WTC11 (cell line): ENCODE data around the gene CDPF1.

Source experiments
- CTCF ChIP-seq: fragments of 200-600 bp; IDR thresholded peaks from 2 replicates; pipeline ENCODE4 v1.8.0; 2022; ENCODE audit warnings: antibody characterized with exemption
- E2F5 ChIP-seq: sonication (generic); formaldehyde crosslinking; IDR thresholded peaks from 2 replicates; pipeline ENCODE4 v1.8.1; 2022; ENCODE audit warnings: mild to moderate bottlenecking, moderate library complexity, missing genetic modification reagents
- KAT7 ChIP-seq: sonication (generic); formaldehyde crosslinking; IDR thresholded peaks from 2 replicates; pipeline ENCODE4 v1.8.1; 2023; ENCODE audit warnings: missing genetic modification reagents, mild to moderate bottlenecking, borderline replicate concordance
- NFYB ChIP-seq: sonication (generic); formaldehyde crosslinking; conservative IDR thresholded peaks from 2 replicates; pipeline ENCODE4 v1.8.0; 2022; ENCODE audit warnings: low read depth, missing genetic modification reagents
- TEAD4 ChIP-seq: sonication (generic); formaldehyde crosslinking; IDR thresholded peaks from 2 replicates; pipeline ENCODE4 v1.8.0; 2022; ENCODE audit warnings: mild to moderate bottlenecking, missing genetic modification reagents

- TF ChIP-seq CTCF (no peak), TEAD4 (CRISPR knock-in tag) (no peak), NFYB (no peak), KAT7 (CRISPR knock-in tag) (no peak), E2F5 (CRISPR knock-in tag) (no peak)
Measured at GRCh38 chr22:46220921-46221320, 29.2 kb downstream of the CDPF1 start.
